Liver (tissue), 9 donors: Measurements from ENCODE around the gene GHDC. TPM values are rescaled to one million over a fixed set of nuclear protein-coding genes. Genes with fewer than 3 reads are reported as not detected.
"Not testable (repeated sequence)": the region's sequence is repeated elsewhere in the genome, so short reads cannot be mapped to it uniquely, and the experiment has no call there.

ENCODE experiments used
- DNase-seq: peaks from one replicate; pipeline ENCODE4 v3.0.0-alpha.2; 2017; ENCODE audit warnings: low spot score
- H3K27ac ChIP-seq, 2 donors: one replicate each; pipeline ENCODE4 v1.7.0; 2013; ENCODE audit warnings: inconsistent platforms in 2 of 2, low read length in 2 of 2, control low read depth in 1 of 2, low read depth in 1 of 2, mild to moderate bottlenecking in 1 of 2
- H3K27me3 ChIP-seq, 4 donors: one replicate each; pipeline versions ENCODE4 v1.6.1 to v1.7.0; 2013; ENCODE audit warnings: low read length in 3 of 4, inconsistent platforms in 1 of 4, mild to moderate bottlenecking in 1 of 4, moderate library complexity in 1 of 4; ENCODE audit not compliant: control insufficient read depth in 4 of 4, insufficient read depth in 4 of 4
- H3K36me3 ChIP-seq, 4 donors: one replicate each; pipeline versions ENCODE4 v1.6.1 to v1.7.0; 2013; ENCODE audit warnings: low read length in 3 of 4, mild to moderate bottlenecking in 3 of 4, low read depth in 1 of 4, moderate library complexity in 1 of 4; ENCODE audit not compliant: control insufficient read depth in 4 of 4, insufficient read depth in 3 of 4
- H3K4me1 ChIP-seq, 4 donors: one replicate each; pipeline versions ENCODE4 v1.6.1 to v1.7.0; 2013; ENCODE audit warnings: low read length in 3 of 4, mild to moderate bottlenecking in 3 of 4, moderate library complexity in 1 of 4; ENCODE audit not compliant: control insufficient read depth in 4 of 4, insufficient read depth in 4 of 4
- H3K4me3 ChIP-seq, 3 donors: one replicate each; pipeline versions ENCODE4 v1.6.1 to v1.7.0; 2013; ENCODE audit warnings: low read length in 3 of 3, control low read depth in 1 of 3, low read depth in 1 of 3, mild to moderate bottlenecking in 1 of 3
- H3K9ac ChIP-seq, 2 donors: one replicate each; pipeline ENCODE4 v1.7.0; 2013; ENCODE audit warnings: low read length in 2 of 2, mild to moderate bottlenecking in 2 of 2, moderate library complexity in 2 of 2, control low read depth in 1 of 2, low read depth in 1 of 2
- H3K9me3 ChIP-seq, 4 donors: one replicate each; pipeline versions ENCODE4 v1.6.1 to v1.7.0; 2013; ENCODE audit warnings: low read length in 3 of 4; ENCODE audit not compliant: control insufficient read depth in 4 of 4
- ATF3 ChIP-seq: IDR thresholded peaks from 2 replicates; pipeline ENCODE4 v1.6.1; 2016; ENCODE audit warnings: antibody characterized with exemption
- CTCF ChIP-seq: fragments of 150-350 bp; IDR thresholded peaks from 2 replicates; pipeline ENCODE4 v1.5.1; 2017; ENCODE audit warnings: improper control_type of control experiment, low read depth, low read length; ENCODE audit not compliant: missing input control
- EGR1 ChIP-seq, 2 donors: IDR thresholded peaks; 2 replicates each; pipeline ENCODE4 v1.6.1; 2016 to 2018; ENCODE audit warnings: antibody characterized with exemption in 2 of 2, low read depth in 2 of 2
- FOXA2 ChIP-seq: IDR thresholded peaks from 2 replicates; pipeline ENCODE4 v1.6.1; 2016; ENCODE audit warnings: antibody characterized with exemption
- HNF4A ChIP-seq, 2 donors: conservative IDR thresholded peaks; 2 replicates each; pipeline ENCODE4 v1.6.1; 2016; ENCODE audit warnings: antibody characterized with exemption in 2 of 2, mild to moderate bottlenecking in 2 of 2
- HNF4G ChIP-seq: IDR thresholded peaks from 2 replicates; pipeline ENCODE4 v1.6.1; 2016; ENCODE audit warnings: antibody characterized with exemption
- JUND ChIP-seq, 2 donors: IDR thresholded peaks; 2 replicates each; pipeline ENCODE4 v1.6.1; 2016; ENCODE audit warnings: antibody characterized with exemption in 2 of 2
- MAX ChIP-seq: IDR thresholded peaks from 2 replicates; pipeline ENCODE4 v1.6.1; 2016; ENCODE audit warnings: antibody characterized with exemption
- RAD21 ChIP-seq, 2 donors: IDR thresholded peaks; 2 replicates each; pipeline ENCODE4 v1.6.1; 2016; ENCODE audit warnings: antibody characterized with exemption in 2 of 2, mild to moderate bottlenecking in 2 of 2
- REST ChIP-seq: IDR thresholded peaks from 2 replicates; pipeline ENCODE4 v1.6.1; 2016; ENCODE audit warnings: antibody characterized with exemption, mild to moderate bottlenecking
- RXRA ChIP-seq, 2 donors: IDR thresholded peaks; 2 replicates each; pipeline ENCODE4 v1.6.1; 2017 to 2018; ENCODE audit warnings: antibody characterized with exemption in 2 of 2, mild to moderate bottlenecking in 1 of 2
- TAF1 ChIP-seq: conservative IDR thresholded peaks from 2 replicates; pipeline ENCODE4 v1.6.1; 2016; ENCODE audit warnings: antibody characterized with exemption, mild to moderate bottlenecking
- YY1 ChIP-seq: IDR thresholded peaks from 2 replicates; pipeline ENCODE4 v1.6.1; 2016; ENCODE audit warnings: antibody characterized with exemption, mild to moderate bottlenecking
- ZBTB33 ChIP-seq: IDR thresholded peaks from 2 replicates; pipeline ENCODE4 v1.6.1; 2016; ENCODE audit warnings: antibody characterized with exemption
- WGBS: extraction: QIAGEN DNeasy Blood & Tissue Kit; methylation state at CpG from one replicate; pipeline ENCODE4 v1.1.7; 2013; 5-methylcytosine and 5-hydroxymethylcytosine counted together
- polyA plus RNA-seq, 2 donors: library from polyadenylated mRNA; stranded (reverse) in 1 of 2; unstranded in 1 of 2; fragments of 200-250 nt in 1 of 2; fragments of >200 nt in 1 of 2; fragmentation: Nextera tagmentation in 1 of 2; extraction: Ambion mirVana in 1 of 2; gene quantifications; one replicate each; pipeline versions ENCODE4 v1.2.1 to v1.2.3, GENCODE V29; 2013 to 2015
- total RNA-seq, 2 donors: library from RNA; depleted of rRNA; stranded (reverse); fragments of >200 nt; gene quantifications; one replicate each; pipeline ENCODE4 v1.2.3, GENCODE V29; 2014
- donor health status: healthy.
- donor health status: healthy.
- donor health status: healthy.
- donor health status: healthy.
- donor health status: healthy.

The GHDC gene
- total and polyA plus RNA-seq, 4 donors = 10.0 to 17.6 (median 12.3) TPM

GRCh38 chr17:42241871-42242270 is 47.6 kb upstream of the GHDC start (continued):
- no peak for TF ChIP-seq ZBTB33

- H3K4me3 ChIP-seq, H3K9ac ChIP-seq, H3K36me3 ChIP-seq, DNase-seq, H3K9me3 ChIP-seq, H3K27me3 ChIP-seq, H3K27ac ChIP-seq: not testable (repeated sequence)
- H3K4me1 ChIP-seq = peaks cover 0 to 19% (median 4%) of the 10 kb centered on the region in 4 donors
- 69% methylated on average over 4 of the region's 4 CpGs for WGBS
Observed at GRCh38 chr17:42240863-42241262, 46.6 kb upstream of the GHDC start.

- Histone ChIP-seq H3K9me3 (no peaks in the 10 kb centered on the region), H3K4me1 (peaks cover 0 to 17% (median under 1%) of the 10 kb centered on the region in 4 donors), H3K36me3 (no peaks in the 10 kb centered on the region), H3K9ac (no peak overlapping the region), H3K27ac (no peak overlapping the region), H3K27me3 (no peaks in the 10 kb centered on the region), H3K4me3 (no peak overlapping the region)
- DNase-seq = no peak
- WGBS = 81% methylated on average over 5 of the region's 5 CpGs
- TF ChIP-seq YY1 (no peak), CTCF (no peak), JUND (IDR thresholded peaks at IDR 0.05) (no peak), ZBTB33 (no peak), ATF3 (no peak), EGR1 (IDR thresholded peaks at IDR 0.05; ENCODE audit: low read depth in 2 of 2) (no peak), TAF1 (no peak), HNF4A (conservative IDR thresholded peaks at IDR 0.05) (no peak), HNF4G (no peak), FOXA2 (no peak), REST (no peak), RXRA (IDR thresholded peaks at IDR 0.05) (no peak), MAX (no peak), RAD21 (IDR thresholded peaks at IDR 0.05) (no peak)
Observed at GRCh38 chr17:42240201-42240600, 45.9 kb upstream of the GHDC start.
